Left colon (tissue), 2 donors: ENCODE results near the gene TP53INP2. TPM values are rescaled to one million over a fixed set of nuclear protein-coding genes. Genes with fewer than 3 reads are reported as not detected.

ENCODE experiments used
- ATAC-seq: fragments of 200-7000 bp; cut with Tn5 transposase; one replicate; pipeline ENCODE4 v1.9.1; 2020; ENCODE audit warnings: mild to moderate bottlenecking, moderate library complexity
- DNase-seq, 2 donors: peaks; one replicate each; pipeline ENCODE4 v3.0.0-alpha.2; 2020
- intact Hi-C, 2 donors: fragments of 100-400 bp; cut with DNase I in 1 of 2; cut with micrococcal nuclease in 1 of 2; formaldehyde crosslinking; loops; one replicate each; pipeline versions ENCODE4 v1.11.2 to v1.14.0; 2022; cut with DNase I, micrococcal nuclease
- total RNA-seq, 2 donors: library from RNA; stranded (reverse); fragmentation: NEBNext Ultra II Directional; extraction: Animal tissue kit (Norgen Biotek cat#: 25700); gene quantifications; one replicate each; pipeline ENCODE4 v1.2.1, GENCODE V29; 2021
- donor health status: DM: no; HTN: no; CAD: no.
- donor health status: DM: yes; HTN: yes; CAD: no.

The TP53INP2 gene
- total RNA-seq, 2 donors from 2014 or later, result 72.9 to 111 TPM

GRCh38 chr20:34755367-34755766 lies 51.2 kb downstream of the TP53INP2 start:
- no peak for DNase-seq
- intact Hi-C loops, result no loop called here
- no peak for ATAC-seq

GRCh38 chr20:34762031-34762555 lies 57.9 kb downstream of the TP53INP2 start:
- ATAC-seq (no peak), DNase-seq (no peak)
- intact Hi-C loops, result no loop called here

Other genes with a start within 250 kb of the TP53INP2 start
- 100 to 1,000 TPM; 115 TPM for gene DYNLRB1, start 187.9 kb upstream of the TP53INP2 start, total RNA-seq
- 10 to 100 TPM; 42.8 to 47.7 TPM for gene MAP1LC3A, start 145.6 kb upstream of the TP53INP2 start, total RNA-seq
- gene PIGU, start 27.3 kb upstream of the TP53INP2 start, total RNA-seq, result 10 to 100 TPM; 20.7 to 26.4 TPM
- gene NCOA6, start 121.3 kb downstream of the TP53INP2 start, total RNA-seq, result 10 to 100 TPM; 36.1 to 40.0 TPM
- 10 to 100 TPM; 20.5 to 22.5 TPM for gene GGT7, start 168.5 kb downstream of the TP53INP2 start, total RNA-seq
- 100 to 1,000 TPM; 343 to 383 TPM for gene ACSS2, start 172.3 kb downstream of the TP53INP2 start, total RNA-seq